Inflammatory macrophage treated with lipopolysaccharide for 4 hours (primary cell): ENCODE measurements around the gene RPTOR.

ENCODE experiments used
- DNase-seq: peaks from one replicate; pipeline ENCODE4 v3.0.0-alpha.2; 2020

RPTOR gene

GRCh38 chr17:80886641-80887573 is 342.3 kb downstream of the RPTOR start:
- DNase-seq = no peak

- no peak for DNase-seq
Measured at GRCh38 chr17:80887639-80888175, 343.1 kb downstream of the RPTOR start.

GRCh38 chr17:80888276-80889160 is 343.9 kb downstream of the RPTOR start:
- DNase-seq = no peak

GRCh38 chr17:80889231-80890195 is 344.9 kb downstream of the RPTOR start:
- no peak for DNase-seq

- no peak for DNase-seq
Measured at GRCh38 chr17:80890196-80890920, 345.7 kb downstream of the RPTOR start.

GRCh38 chr17:80890921-80891396 is 346.3 kb downstream of the RPTOR start:
- DNase-seq = no peak

- peak; percentile 95 for DNase-seq
Measured at GRCh38 chr17:80891397-80892018, 346.9 kb downstream of the RPTOR start.

GRCh38 chr17:80892019-80892855 is 347.6 kb downstream of the RPTOR start:
- peak; percentile 97 for DNase-seq

GRCh38 chr17:80892900-80893603 is 348.4 kb downstream of the RPTOR start:
- peak; percentile 45 for DNase-seq

GRCh38 chr17:80893604-80894438 is 349.2 kb downstream of the RPTOR start:
- no peak for DNase-seq

GRCh38 chr17:80894439-80894721 is 349.7 kb downstream of the RPTOR start:
- no peak for DNase-seq

- DNase-seq = no peak
Measured at GRCh38 chr17:80894726-80895125, 350.1 kb downstream of the RPTOR start.

GRCh38 chr17:80895366-80895765 is 350.7 kb downstream of the RPTOR start:
- no peak for DNase-seq

GRCh38 chr17:80898716-80899115 is 354.1 kb downstream of the RPTOR start:
- no peak for DNase-seq

GRCh38 chr17:80899402-80900268 is 355.0 kb downstream of the RPTOR start:
- peak; percentile 44 for DNase-seq

- DNase-seq = no peak
Measured at GRCh38 chr17:80901319-80901718, 356.7 kb downstream of the RPTOR start.

- no peak for DNase-seq
Measured at GRCh38 chr17:80902197-80902962, 357.7 kb downstream of the RPTOR start.
